Hematopoietic multipotent progenitor cell (in vitro differentiated cells): ENCODE data around the gene DEF6. TPM values are rescaled to one million over a fixed set of nuclear protein-coding genes. Genes with fewer than 3 reads are reported as not detected.

Experiments used
- DNase-seq, 3 donors: peaks; one replicate each; pipeline ENCODE4 v3.0.0-alpha.2; 2011 to 2015; ENCODE audit warnings: low read depth in 2 of 3, low spot score in 2 of 3
- total RNA-seq: library from RNA; depleted of rRNA; stranded (reverse); fragments of >200 nt; gene quantifications from one replicate; pipeline ENCODE4 v1.2.3, GENCODE V29; 2012

DEF6 gene
- total RNA-seq, 1 donor: 80.5 TPM

GRCh38 chr6:35341557-35341956 lies 43.9 kb downstream of the DEF6 start:
- no peak for DNase-seq

- peak; percentile 91 to 93 (median 92) for DNase-seq
Measured at GRCh38 chr6:35342258-35343091, 44.9 kb downstream of the DEF6 start, which contains the start of gene PPARD. PPARD (plus strand) TSS chr6:35342558; CDS start chr6:35411088, 68,530 bp downstream.

GRCh38 chr6:35343092-35343834 lies 45.6 kb downstream of the DEF6 start:
- DNase-seq: peak in 2 of 3 donors; percentile 53 to 68

GRCh38 chr6:35343835-35344550 lies 46.4 kb downstream of the DEF6 start:
- DNase-seq: no peak

- DNase-seq: no peak
Measured at GRCh38 chr6:35351422-35351821, 53.8 kb downstream of the DEF6 start.

GRCh38 chr6:35352735-35353134 lies 55.1 kb downstream of the DEF6 start:
- DNase-seq: no peak

GRCh38 chr6:35354361-35355135 lies 56.9 kb downstream of the DEF6 start:
- no peak for DNase-seq

GRCh38 chr6:35356391-35356790 lies 58.8 kb downstream of the DEF6 start:
- no peak for DNase-seq

GRCh38 chr6:35357677-35358076 lies 60.1 kb downstream of the DEF6 start:
- no peak for DNase-seq

- no peak for DNase-seq
Measured at GRCh38 chr6:35358086-35358485, 60.5 kb downstream of the DEF6 start.

- no peak for DNase-seq
Measured at GRCh38 chr6:35359346-35359743, 61.7 kb downstream of the DEF6 start.

- DNase-seq: no peak
Measured at GRCh38 chr6:35359744-35360348, 62.2 kb downstream of the DEF6 start.

- DNase-seq: no peak
Measured at GRCh38 chr6:35360349-35361138, 62.9 kb downstream of the DEF6 start.

GRCh38 chr6:35362200-35362599 lies 64.6 kb downstream of the DEF6 start:
- DNase-seq: no peak

GRCh38 chr6:35363293-35363750 lies 65.7 kb downstream of the DEF6 start:
- DNase-seq: no peak

- no peak for DNase-seq
Measured at GRCh38 chr6:35365594-35366203, 68.1 kb downstream of the DEF6 start.

- no peak for DNase-seq
Measured at GRCh38 chr6:35366204-35366596, 68.6 kb downstream of the DEF6 start.

- DNase-seq: no peak
Measured at GRCh38 chr6:35367646-35368037, 70.0 kb downstream of the DEF6 start.
